ENCODE data around the gene SRD5A3.

GRCh38 chr4:55393461-55394320 is 47.6 kb downstream of the SRD5A3 start:
- no peak for TF ChIP-seq POLR2A (IDR thresholded peaks at IDR 0.05; ENCODE audit: low read depth)
- TF ChIP-seq, protein P1, sequence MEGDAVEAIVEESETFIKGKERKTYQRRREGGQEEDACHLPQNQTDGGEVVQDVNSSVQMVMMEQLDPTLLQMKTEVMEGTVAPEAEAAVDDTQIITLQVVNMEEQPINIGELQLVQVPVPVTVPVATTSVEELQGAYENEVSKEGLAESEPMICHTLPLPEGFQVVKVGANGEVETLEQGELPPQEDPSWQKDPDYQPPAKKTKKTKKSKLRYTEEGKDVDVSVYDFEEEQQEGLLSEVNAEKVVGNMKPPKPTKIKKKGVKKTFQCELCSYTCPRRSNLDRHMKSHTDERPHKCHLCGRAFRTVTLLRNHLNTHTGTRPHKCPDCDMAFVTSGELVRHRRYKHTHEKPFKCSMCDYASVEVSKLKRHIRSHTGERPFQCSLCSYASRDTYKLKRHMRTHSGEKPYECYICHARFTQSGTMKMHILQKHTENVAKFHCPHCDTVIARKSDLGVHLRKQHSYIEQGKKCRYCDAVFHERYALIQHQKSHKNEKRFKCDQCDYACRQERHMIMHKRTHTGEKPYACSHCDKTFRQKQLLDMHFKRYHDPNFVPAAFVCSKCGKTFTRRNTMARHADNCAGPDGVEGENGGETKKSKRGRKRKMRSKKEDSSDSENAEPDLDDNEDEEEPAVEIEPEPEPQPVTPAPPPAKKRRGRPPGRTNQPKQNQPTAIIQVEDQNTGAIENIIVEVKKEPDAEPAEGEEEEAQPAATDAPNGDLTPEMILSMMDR (IDR thresholded peaks at IDR 0.05) = no peak
